ENCODE measurements around the gene CADM2.

CADM2 gene

GRCh38 chr3:85758442-85758841, 799.7 kb downstream of the CADM2 start:
- ChIA-PET POLR2A (no interaction called here), CTCF (no interaction called here)
- no peak for DNase-seq (ENCODE audit: low read depth, low spot score)
- no peak overlapping the region for H3K4me3 ChIP-seq (ENCODE audit: low read depth, low read length)
- TF ChIP-seq, protein P1, sequence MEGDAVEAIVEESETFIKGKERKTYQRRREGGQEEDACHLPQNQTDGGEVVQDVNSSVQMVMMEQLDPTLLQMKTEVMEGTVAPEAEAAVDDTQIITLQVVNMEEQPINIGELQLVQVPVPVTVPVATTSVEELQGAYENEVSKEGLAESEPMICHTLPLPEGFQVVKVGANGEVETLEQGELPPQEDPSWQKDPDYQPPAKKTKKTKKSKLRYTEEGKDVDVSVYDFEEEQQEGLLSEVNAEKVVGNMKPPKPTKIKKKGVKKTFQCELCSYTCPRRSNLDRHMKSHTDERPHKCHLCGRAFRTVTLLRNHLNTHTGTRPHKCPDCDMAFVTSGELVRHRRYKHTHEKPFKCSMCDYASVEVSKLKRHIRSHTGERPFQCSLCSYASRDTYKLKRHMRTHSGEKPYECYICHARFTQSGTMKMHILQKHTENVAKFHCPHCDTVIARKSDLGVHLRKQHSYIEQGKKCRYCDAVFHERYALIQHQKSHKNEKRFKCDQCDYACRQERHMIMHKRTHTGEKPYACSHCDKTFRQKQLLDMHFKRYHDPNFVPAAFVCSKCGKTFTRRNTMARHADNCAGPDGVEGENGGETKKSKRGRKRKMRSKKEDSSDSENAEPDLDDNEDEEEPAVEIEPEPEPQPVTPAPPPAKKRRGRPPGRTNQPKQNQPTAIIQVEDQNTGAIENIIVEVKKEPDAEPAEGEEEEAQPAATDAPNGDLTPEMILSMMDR (IDR thresholded peaks at IDR 0.05; ENCODE audit: insufficient read depth, low read length, missing control alignments) = no peak

GRCh38 chr3:85760342-85760741, 801.6 kb downstream of the CADM2 start:
- no peak overlapping the region for H3K4me3 ChIP-seq (ENCODE audit: low read depth, low read length)
- no peak for DNase-seq (ENCODE audit: low read depth, low spot score)
- CTCF ChIA-PET = no interaction called here
- TF ChIP-seq, protein P1 (IDR thresholded peaks at IDR 0.05; ENCODE audit: insufficient read depth, low read length, missing control alignments) = no peak
- POLR2A ChIA-PET = no interaction called here

DNA sequence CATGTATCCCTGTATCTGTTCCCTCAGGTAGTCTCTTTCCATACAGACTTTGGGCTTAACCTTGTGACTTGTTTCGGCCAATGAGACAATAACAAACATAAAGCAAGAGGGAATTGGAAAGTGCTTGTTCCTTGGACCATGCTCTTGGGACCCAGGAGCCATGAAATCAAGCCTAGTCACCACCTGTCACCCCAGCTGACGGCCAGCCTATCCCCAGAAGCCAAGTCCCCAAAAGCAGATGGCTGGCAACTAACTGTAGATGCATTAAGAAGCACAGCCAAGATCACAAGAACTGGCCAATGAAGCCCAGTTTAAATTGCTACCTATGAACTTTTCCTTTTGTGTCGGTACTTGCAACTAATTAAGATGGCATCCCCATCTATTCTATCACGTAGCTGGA, 822.0 kb downstream of the CADM2 start:
- ChIA-PET POLR2A (no interaction called here), CTCF (no interaction called here)
- TF ChIP-seq, protein P1 (IDR thresholded peaks at IDR 0.05; ENCODE audit: insufficient read depth, low read length, missing control alignments) = no peak
- DNase-seq (ENCODE audit: low read depth, low spot score) = no peak
- H3K4me3 ChIP-seq (ENCODE audit: low read depth, low read length) = no peak overlapping the region

DNA sequence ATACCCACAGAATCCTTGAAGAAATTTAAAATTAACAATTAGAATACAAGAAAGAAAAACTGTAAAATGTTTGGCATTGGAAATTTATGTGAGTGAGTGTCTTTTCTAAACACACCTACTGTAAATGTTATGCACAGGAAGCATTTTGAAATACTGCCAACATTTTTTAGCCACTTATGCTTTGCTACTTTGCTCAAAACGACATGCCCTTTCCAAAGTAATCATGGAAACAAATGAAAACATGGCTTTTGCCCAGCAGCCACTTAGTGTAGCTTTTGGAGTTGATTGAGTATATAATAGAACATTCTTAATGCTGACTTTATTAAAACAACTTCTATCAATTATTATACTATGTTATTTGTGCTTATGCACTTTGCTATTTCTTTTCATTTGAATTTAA, 823.0 kb downstream of the CADM2 start:
- CTCF ChIA-PET = no interaction called here
- no peak for DNase-seq (ENCODE audit: low read depth, low spot score)
- TF ChIP-seq, protein P1 (IDR thresholded peaks at IDR 0.05; ENCODE audit: insufficient read depth, low read length, missing control alignments) = no peak

DNA sequence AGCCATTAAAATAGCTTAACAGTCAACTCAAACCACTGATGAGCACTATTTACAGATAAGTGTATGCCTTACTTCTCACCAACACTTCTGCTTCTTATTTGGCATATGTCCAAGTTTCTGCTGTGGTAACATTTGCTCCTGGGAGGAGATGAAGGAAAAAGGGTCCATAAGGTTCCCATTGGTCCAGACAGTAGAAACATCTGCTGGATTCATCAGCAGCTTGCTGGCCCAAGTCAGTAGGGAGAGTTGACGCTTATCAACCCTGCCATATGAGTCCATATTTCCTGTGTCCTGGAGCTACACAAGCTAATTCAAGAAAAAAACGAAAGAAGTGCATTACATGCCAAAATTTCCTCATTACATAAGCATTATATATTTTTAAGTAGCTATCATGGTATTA, 824.5 kb downstream of the CADM2 start:
- H3K4me3 ChIP-seq (ENCODE audit: low read depth, low read length) = no peak overlapping the region
- DNase-seq (ENCODE audit: low read depth, low spot score) = no peak
- TF ChIP-seq, protein P1 (IDR thresholded peaks at IDR 0.05; ENCODE audit: insufficient read depth, low read length, missing control alignments) = no peak
- ChIA-PET CTCF (no interaction called here), POLR2A (no interaction called here)

More for the DNA sequence above, 823.0 kb downstream of the CADM2 start:
- H3K4me3 ChIP-seq (ENCODE audit: low read depth, low read length) = no peak overlapping the region
- POLR2A ChIA-PET = no interaction called here

DNA sequence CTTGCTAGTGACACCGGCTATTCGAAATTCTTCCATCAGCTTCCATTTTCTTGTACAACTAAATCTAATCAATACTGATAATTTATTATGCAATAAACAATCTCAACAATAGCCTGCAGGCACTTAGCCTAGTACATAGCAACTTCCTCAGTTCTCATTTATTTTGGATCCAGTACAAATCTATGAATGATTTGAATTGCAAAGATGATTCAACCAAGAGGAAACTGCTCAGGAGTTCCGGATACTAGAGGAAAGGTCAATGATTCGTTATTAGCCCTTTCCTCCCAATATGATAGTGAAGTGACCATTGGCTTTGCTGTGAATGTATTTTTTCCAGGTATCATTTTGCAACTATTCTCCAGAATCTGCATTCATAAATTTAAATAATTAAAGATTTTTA, 827.0 kb downstream of the CADM2 start:
- H3K4me3 ChIP-seq (ENCODE audit: low read depth, low read length) = no peak overlapping the region
- POLR2A ChIA-PET = no interaction called here
- no peak for DNase-seq (ENCODE audit: low read depth, low spot score)
- TF ChIP-seq, protein P1 (IDR thresholded peaks at IDR 0.05; ENCODE audit: insufficient read depth, low read length, missing control alignments) = no peak
- CTCF ChIA-PET = no interaction called here
